Sigmoid colon (tissue), 4 donors: ENCODE results near the gene CD55.

Experiments used
- POLR2A ChIP-seq, 2 donors: fragments of 450-650 bp; IDR thresholded peaks; one replicate each; pipeline ENCODE4 v1.6.1; 2016; ENCODE audit warnings: antibody characterized with exemption in 2 of 2, mild to moderate bottlenecking in 2 of 2, moderate library complexity in 2 of 2
- POLR2AphosphoS5 ChIP-seq, 4 donors: sonication (generic); formaldehyde crosslinking; IDR thresholded peaks; one replicate each; pipeline ENCODE4 v1.6.1; 2017; ENCODE audit warnings: antibody characterized with exemption in 4 of 4
- TF ChIP-seq, protein P1 (sequence below), 4 experiments: fragments of 450-650 bp in 3 of 4; fragments of 200-600 bp in 1 of 4; IDR thresholded peaks; one replicate each; pipeline ENCODE4 v1.5.1; 2016 to 2019; ENCODE audit warnings: antibody characterized with exemption in 4 of 4, mild to moderate bottlenecking in 3 of 4, moderate library complexity in 2 of 4

DNA sequence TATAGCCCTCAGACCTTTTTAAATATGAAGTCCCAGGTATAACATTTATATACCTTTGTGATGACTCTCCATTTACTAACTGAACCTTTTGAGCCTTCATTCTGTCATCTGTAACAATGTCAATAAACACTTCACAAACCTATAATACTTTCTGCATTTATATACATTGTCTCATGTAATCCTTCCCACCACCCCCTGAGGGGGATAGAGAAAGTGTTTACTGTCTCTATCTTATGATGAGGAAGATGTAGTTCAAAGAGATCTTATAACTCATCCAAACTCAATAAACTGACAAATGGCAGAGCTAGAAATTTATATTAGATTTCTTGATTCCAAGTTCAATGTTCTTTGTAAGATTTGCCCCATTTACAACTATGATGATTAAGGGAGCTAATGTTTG, 84.3 kb downstream of the CD55 start:
- TF ChIP-seq POLR2AphosphoS5 (IDR thresholded peaks at IDR 0.05), result no peak
- TF ChIP-seq POLR2A (IDR thresholded peaks at IDR 0.05), result no peak
- TF ChIP-seq, protein P1, sequence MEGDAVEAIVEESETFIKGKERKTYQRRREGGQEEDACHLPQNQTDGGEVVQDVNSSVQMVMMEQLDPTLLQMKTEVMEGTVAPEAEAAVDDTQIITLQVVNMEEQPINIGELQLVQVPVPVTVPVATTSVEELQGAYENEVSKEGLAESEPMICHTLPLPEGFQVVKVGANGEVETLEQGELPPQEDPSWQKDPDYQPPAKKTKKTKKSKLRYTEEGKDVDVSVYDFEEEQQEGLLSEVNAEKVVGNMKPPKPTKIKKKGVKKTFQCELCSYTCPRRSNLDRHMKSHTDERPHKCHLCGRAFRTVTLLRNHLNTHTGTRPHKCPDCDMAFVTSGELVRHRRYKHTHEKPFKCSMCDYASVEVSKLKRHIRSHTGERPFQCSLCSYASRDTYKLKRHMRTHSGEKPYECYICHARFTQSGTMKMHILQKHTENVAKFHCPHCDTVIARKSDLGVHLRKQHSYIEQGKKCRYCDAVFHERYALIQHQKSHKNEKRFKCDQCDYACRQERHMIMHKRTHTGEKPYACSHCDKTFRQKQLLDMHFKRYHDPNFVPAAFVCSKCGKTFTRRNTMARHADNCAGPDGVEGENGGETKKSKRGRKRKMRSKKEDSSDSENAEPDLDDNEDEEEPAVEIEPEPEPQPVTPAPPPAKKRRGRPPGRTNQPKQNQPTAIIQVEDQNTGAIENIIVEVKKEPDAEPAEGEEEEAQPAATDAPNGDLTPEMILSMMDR (IDR thresholded peaks at IDR 0.05), result no peak
